ENCODE results near the gene PDXP.

- TF ChIP-seq CTCF (IDR thresholded peaks at IDR 0.05; ENCODE audit: low read depth, low read length, poor library complexity, severe bottlenecking) (no peak), EZH2phosphoT487 (IDR thresholded peaks at IDR 0.05; ENCODE audit: borderline replicate concordance, low read length) (no peak)
These were observed 52.2 kb downstream of the PDXP start for GRCh38 chr22:37710675-37711074.

Measured in DOHH2 (cell line).